ENCODE data around the gene TGM4.

DNA sequence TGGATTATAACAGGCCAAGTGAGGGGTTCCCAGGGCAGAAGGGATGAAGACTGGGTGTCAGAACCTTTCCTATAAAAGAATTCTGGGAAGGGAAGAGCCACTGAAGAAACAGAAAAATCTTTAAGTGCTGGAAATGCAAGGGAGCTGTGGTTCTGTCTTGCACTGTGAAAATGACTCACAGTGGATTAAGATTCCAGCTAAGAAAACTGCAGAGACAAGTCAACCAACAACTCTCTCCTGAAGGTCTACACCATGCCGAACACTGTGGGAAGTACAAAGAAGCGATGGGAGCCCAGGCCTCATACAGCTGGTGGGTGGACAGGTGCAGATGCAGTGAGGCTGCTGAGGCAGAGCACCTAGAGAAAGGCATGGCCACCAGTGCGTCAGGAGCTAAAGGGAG lies 73.8 kb downstream of the TGM4 start:
- no peak for TF ChIP-seq POLR2A (IDR thresholded peaks at IDR 0.05)
- TF ChIP-seq, protein P1, sequence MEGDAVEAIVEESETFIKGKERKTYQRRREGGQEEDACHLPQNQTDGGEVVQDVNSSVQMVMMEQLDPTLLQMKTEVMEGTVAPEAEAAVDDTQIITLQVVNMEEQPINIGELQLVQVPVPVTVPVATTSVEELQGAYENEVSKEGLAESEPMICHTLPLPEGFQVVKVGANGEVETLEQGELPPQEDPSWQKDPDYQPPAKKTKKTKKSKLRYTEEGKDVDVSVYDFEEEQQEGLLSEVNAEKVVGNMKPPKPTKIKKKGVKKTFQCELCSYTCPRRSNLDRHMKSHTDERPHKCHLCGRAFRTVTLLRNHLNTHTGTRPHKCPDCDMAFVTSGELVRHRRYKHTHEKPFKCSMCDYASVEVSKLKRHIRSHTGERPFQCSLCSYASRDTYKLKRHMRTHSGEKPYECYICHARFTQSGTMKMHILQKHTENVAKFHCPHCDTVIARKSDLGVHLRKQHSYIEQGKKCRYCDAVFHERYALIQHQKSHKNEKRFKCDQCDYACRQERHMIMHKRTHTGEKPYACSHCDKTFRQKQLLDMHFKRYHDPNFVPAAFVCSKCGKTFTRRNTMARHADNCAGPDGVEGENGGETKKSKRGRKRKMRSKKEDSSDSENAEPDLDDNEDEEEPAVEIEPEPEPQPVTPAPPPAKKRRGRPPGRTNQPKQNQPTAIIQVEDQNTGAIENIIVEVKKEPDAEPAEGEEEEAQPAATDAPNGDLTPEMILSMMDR (IDR thresholded peaks at IDR 0.05) = no peak

Measured in ovary (tissue), 3 donors.